GM18517 (cell line): ENCODE data around the gene PIM2.
"Not testable (repeated sequence)": the region's sequence is repeated elsewhere in the genome, so short reads cannot be mapped to it uniquely, and the experiment has no call there.

Experiments
- ATAC-seq: cut with Tn5 transposase; IDR thresholded peaks from one replicate; pipeline ENCODE4 v1.9.1; 2021; ENCODE audit warnings: mild to moderate bottlenecking, moderate library complexity; ENCODE audit not compliant: unreplicated experiment

Gene PIM2

DNA sequence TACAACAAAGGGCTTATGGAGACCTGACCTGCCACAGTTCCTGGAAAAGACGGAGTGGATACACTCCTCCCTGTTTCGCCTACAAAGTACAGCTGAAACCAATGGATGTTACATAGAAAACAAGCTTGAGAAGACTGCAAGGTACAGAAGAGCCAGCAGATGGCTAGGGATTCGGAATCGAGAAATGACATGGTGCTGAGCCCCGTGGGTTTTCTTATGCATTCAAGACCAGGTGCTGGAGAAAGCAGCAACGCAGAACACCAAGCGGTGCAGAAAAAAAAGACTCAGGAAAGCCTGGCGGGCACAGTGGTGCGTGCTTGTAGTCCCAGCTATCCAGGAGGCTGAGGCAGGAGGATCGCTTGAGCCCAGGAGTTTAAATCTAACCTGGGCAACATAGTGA, 35.1 kb downstream of the PIM2 start:
- ATAC-seq, result no peak

DNA sequence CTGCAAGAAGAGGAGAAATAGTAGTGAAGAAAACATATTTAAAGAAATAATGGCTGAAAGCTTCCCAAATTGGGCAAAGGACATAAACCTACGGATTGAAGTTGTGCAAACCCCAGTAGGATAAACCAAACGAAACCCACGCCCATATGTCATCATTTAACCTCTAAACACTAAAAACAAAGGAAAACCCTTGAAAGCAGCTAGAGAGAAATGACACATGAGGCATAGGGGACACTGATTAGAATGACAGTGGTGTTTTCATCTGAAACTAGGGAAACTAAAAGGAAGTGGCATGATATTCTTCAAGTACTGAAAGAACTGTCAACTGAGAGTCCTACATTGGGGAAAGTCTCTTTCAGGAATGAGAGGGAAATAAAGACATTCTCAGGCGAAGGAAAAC, 41.9 kb downstream of the PIM2 start:
- ATAC-seq, result not testable (repeated sequence)

DNA sequence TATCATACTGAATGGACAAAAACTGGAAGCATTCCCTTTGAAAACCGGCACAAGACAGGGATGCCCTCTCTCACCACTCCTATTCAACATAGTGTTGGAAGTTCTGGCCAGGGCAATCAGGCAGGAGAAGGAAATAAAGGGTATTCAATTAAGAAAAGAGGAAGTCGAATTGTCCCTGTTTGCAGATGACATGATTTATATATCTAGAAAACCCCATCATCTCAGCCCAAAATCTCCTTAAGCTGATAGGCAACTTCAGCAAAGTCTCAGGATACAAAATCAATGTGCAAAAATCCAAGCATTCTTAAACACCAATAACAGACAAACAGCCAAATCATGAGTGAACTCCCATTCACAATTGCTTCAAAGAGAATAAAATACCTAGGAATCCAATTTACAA, 46.8 kb downstream of the PIM2 start:
- not testable (repeated sequence) for ATAC-seq

DNA sequence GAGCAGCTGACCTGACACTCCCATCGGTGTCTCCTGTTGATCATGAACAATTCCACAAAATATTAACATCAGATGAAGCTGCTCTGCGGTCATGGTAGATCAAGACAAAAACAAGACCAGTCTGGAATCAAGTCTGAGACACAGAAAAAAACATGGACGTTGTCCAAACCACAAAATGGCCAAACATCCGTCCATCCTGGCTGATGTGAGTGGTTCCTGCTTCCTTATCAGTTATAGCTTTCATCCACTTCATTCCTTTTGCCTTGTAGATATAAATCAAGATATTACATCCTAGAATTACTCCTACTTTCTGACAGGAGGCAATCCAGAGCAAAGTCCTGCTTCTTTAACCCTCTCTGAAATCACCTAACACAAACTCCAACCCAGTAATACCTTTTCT, 54.6 kb downstream of the PIM2 start:
- ATAC-seq, result no peak
